ENCODE results near the gene TNNT3.
"Not testable (repeated sequence)": the region's sequence is repeated elsewhere in the genome, so short reads cannot be mapped to it uniquely, and the experiment has no call there.

GRCh38 chr11:1939788-1940187, 20.3 kb downstream of the TNNT3 start:
- not testable (repeated sequence) for TF ChIP-seq EZH2 (IDR thresholded peaks at IDR 0.05; ENCODE audit: insufficient read depth, poor library complexity, severe bottlenecking); EZH2phosphoT487 (IDR thresholded peaks at IDR 0.05; ENCODE audit: insufficient read depth, low read depth)
